Activated T-helper 2 cell treated with anti-CD3 and anti-CD28 coated beads, Interferon-gamma antibody, Interleukin-2, Interleukin-4, amounts not matched to agents 10 μg/mL and 5 μg/mL and 100 μg/mL, durations not matched to agents 14 hours and 24 hours and 36 hours (primary cell): ENCODE data around the gene GATD1. TPM values are rescaled to one million over a fixed set of nuclear protein-coding genes. Genes with fewer than 3 reads are reported as not detected.

Experiments used
- DNase-seq: peaks from one replicate; pipeline ENCODE4 v3.0.0; 2021; ENCODE audit warnings: low spot score
- H3K27ac Mint-ChIP-seq: one replicate; pipeline ENCODE4 v1.8.0; 2021; ENCODE audit warnings: mixed read lengths
- H3K27me3 Mint-ChIP-seq: one replicate; pipeline ENCODE4 v1.8.0; 2021; ENCODE audit warnings: low read depth, mixed read lengths
- H3K36me3 Mint-ChIP-seq: one replicate; pipeline ENCODE4 v1.8.0; 2021; ENCODE audit warnings: low read depth, mixed read lengths
- H3K4me1 Mint-ChIP-seq: one replicate; pipeline ENCODE4 v1.8.0; 2021; ENCODE audit warnings: low read depth, mixed read lengths
- H3K4me3 Mint-ChIP-seq: one replicate; pipeline ENCODE4 v1.8.0; 2021; ENCODE audit warnings: low read depth, mild to moderate bottlenecking, moderate library complexity, mixed read lengths
- H3K9me3 Mint-ChIP-seq: one replicate; pipeline ENCODE4 v1.8.0; 2021; ENCODE audit warnings: mixed read lengths
- intact Hi-C: fragments of 100-400 bp; cut with micrococcal nuclease; formaldehyde crosslinking; loops from one replicate; pipeline ENCODE4 v1.15.1; 2023
- total RNA-seq: library from RNA; stranded (reverse); gene quantifications from 2 replicates; pipeline ENCODE4 v1.2.3, GENCODE V29; 2022

GATD1 gene
- total RNA-seq, 1 donor from 2014 or later, result 75.2 TPM

- Mint-ChIP-seq H3K36me3 (no peaks in the 10 kb centered on the region), H3K9me3 (peaks cover 4% of the 10 kb centered on the region), H3K27me3 (peaks cover 32% of the 10 kb centered on the region), H3K4me1 (peaks cover 6% of the 10 kb centered on the region), H3K4me3 (peak overlapping the region; percentile 39), H3K27ac (no peak overlapping the region)
- DNase-seq, result no peak
- intact Hi-C loops, result loop anchor here (5.0 to 10.0 kb wide), 2 partner anchors 105 to 182 kb away; partner anchors contain the start of genes HRAS, IRF7 and LRRC56
These were observed 57.9 kb downstream of the GATD1 start for GRCh38 chr11:719214-720016.

Other genes with a start within 250 kb of the GATD1 start
- 70.5 and 71.5 TPM in 2 replicates for gene HRAS, start 241.9 kb downstream of the GATD1 start, total RNA-seq
- gene LRRC56, start 240.0 kb downstream of the GATD1 start, total RNA-seq, result 1.3 and 2.2 TPM in 2 replicates
- gene LMNTD2, start 216.7 kb downstream of the GATD1 start, total RNA-seq, result 1.1 and 1.3 TPM in 2 replicates
- gene RASSF7, start 216.5 kb downstream of the GATD1 start, total RNA-seq, result 19.6 and 20.3 TPM in 2 replicates
- 53.7 and 54.0 TPM in 2 replicates for gene PHRF1, start 201.0 kb downstream of the GATD1 start, total RNA-seq
- gene IRF7, start 161.5 kb downstream of the GATD1 start, total RNA-seq, result 26.8 and 30.3 TPM in 2 replicates
- not detected in 2 replicates for gene CDHR5, start 152.5 kb downstream of the GATD1 start, total RNA-seq
- gene SCT, start 150.3 kb downstream of the GATD1 start, total RNA-seq, result not detected in 2 replicates
- gene DRD4, start 140.2 kb downstream of the GATD1 start, total RNA-seq, result 0.18 and 0.30 TPM in 2 replicates
- 61.2 and 72.0 TPM in 2 replicates for gene DEAF1, start 82.3 kb downstream of the GATD1 start, total RNA-seq
- 11.4 and 13.0 TPM in 2 replicates for gene TMEM80, start 81.7 kb downstream of the GATD1 start, total RNA-seq
- 17.8 and 24.6 TPM in 2 replicates for gene EPS8L2, start 71.3 kb downstream of the GATD1 start, total RNA-seq
- 270 and 275 TPM in 2 replicates for gene TALDO1, start 30.0 kb downstream of the GATD1 start, total RNA-seq
- 2.2 and 2.6 TPM in 2 replicates for gene CEND1, start 12.6 kb upstream of the GATD1 start, total RNA-seq
- 58.7 and 64.5 TPM in 2 replicates for gene SLC25A22, start 20.8 kb upstream of the GATD1 start, total RNA-seq
- 27.3 and 27.6 TPM in 2 replicates for gene PIDD1, start 27.7 kb upstream of the GATD1 start, total RNA-seq
- gene RPLP2, start 32.5 kb upstream of the GATD1 start, total RNA-seq, result 2,210 and 2,217 TPM in 2 replicates
- gene PNPLA2, start 41.4 kb upstream of the GATD1 start, total RNA-seq, result 56.1 and 59.8 TPM in 2 replicates
- gene CRACR2B, start 50.4 kb upstream of the GATD1 start, total RNA-seq, result 4.9 and 5.1 TPM in 2 replicates
- gene CD151, start 55.5 kb upstream of the GATD1 start, total RNA-seq, result 95.7 and 106 TPM in 2 replicates
- 101 and 111 TPM in 2 replicates for gene POLR2L, start 65.0 kb upstream of the GATD1 start, total RNA-seq
- gene TSPAN4, start 65.4 kb upstream of the GATD1 start, total RNA-seq, result 15.8 and 16.9 TPM in 2 replicates
- 89.0 and 96.0 TPM in 2 replicates for gene CHID1, start 133.3 kb upstream of the GATD1 start, total RNA-seq
- 61.3 and 63.2 TPM in 2 replicates for gene AP2A2, start 148.4 kb upstream of the GATD1 start, total RNA-seq